HG03565 (cell line): ENCODE results near the gene SANBR.
"Not testable (repeated sequence)": the region's sequence is repeated elsewhere in the genome, so short reads cannot be mapped to it uniquely, and the experiment has no call there.

Source experiments
- ATAC-seq: cut with Tn5 transposase; IDR thresholded peaks from one replicate; pipeline ENCODE4 v1.9.1; 2021; ENCODE audit warnings: mild to moderate bottlenecking, moderate library complexity; ENCODE audit not compliant: unreplicated experiment

SANBR gene

GRCh38 chr2:61065714-61066709 is at the start of gene SANBR:
SANBR (plus strand) TSS chr2:61065871; CDS start chr2:61070351, 4,480 bp downstream.
- ATAC-seq: peak; percentile 89

GRCh38 chr2:61015976-61016375 is 49.7 kb upstream of the SANBR start:
- no peak for ATAC-seq

DNA sequence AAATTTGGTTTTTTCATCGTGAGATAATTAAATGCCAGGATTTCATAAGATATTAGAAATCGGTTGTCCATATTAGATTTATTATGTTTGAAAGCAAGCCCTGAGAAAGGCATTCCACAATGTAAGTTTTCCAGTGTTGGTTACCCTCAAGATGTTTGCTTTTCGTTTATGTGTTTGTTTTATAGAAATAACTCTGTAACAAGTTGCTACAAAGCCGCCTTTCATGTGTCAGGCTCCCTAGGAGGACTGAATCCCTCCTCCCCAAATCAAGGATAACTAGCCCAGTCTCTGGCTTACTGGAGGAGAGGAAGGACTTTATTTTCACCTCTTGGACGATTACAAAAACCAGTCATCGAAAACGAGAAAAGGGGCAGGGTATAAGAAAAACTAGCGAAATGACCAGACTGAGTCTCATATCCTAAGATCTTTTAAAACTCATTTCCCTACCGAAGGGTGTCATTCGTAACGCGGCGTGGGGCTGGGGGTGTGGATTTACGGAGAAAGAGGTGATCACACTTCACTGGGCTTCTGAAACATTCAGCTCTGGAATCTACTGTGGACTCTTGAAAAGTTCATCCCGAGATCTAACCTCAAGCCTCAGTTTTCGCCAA is 49.2 kb upstream of the SANBR start:
- ATAC-seq: peak; percentile 9

GRCh38 chr2:61017003-61017555 is 48.6 kb upstream of the SANBR start:
- ATAC-seq: peak; percentile 40

DNA sequence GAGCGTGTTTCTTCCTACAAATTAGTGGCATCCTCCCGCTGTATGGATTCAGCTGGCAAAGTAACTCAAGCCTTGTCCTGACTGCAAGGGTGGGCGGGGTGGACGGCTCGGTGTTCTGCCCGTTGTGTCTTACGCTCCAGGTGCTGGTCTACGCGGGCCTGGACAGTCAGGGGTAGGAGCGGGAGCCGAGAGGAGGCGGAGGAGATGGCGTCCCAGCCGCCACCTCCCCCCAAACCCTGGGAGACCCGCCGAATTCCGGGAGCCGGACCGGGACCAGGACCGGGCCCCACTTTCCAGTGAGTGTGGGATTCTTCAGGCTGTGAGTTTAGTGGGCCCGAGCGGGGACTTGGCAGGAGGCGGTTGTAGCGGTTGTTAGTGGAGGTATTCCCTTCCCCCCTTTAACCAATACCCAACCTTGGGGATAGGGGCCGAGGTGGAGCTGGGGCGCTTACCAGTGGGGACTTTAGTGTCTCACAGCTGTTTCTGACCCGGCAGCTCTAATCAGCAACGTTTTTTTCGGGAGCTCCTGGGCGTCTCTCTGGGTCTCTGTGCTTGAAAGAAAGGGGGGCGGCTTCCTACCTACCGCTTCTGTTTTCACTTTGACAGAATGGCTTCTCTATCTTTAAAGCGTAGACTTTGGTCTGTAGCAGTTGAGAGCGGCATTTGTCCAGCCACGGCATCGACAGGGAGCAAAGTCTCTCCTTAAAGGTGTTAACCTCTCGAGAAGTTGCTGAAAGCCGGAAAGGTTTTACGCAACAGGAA is 47.9 kb upstream of the SANBR start, which contains the start of the genes PEX13 and PUS10:
Gene PEX13, plus strand, starts transcription at position 165 of the 762 bp plus-strand sequence. Its CDS starts 40 bp downstream, at position 205.
Gene PUS10, minus strand, starts transcription at position 700 of the 762 bp plus-strand sequence. CDS start 6,365 bp downstream, outside the sequence.
- peak; percentile 62 for ATAC-seq

GRCh38 chr2:61018318-61018755 is 47.3 kb upstream of the SANBR start:
- ATAC-seq: peak; percentile 8

DNA sequence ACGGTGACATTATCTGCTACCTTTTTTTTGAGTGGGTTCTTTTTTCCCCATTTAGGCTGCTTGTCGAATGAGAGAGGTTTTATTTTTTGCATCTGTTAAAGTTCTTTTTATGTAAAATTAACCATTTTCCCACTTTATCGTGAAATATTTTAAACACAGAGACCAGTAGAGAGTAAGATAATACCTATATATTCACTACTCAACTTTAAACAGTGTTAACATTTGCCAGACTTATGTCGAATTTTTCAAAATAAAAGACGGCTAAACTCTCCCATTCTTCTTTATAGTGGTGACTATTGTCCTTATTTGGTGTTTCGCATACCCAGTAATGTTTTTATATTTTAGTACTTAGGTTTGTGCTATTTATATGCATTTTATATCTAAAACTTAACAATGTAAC is 46.9 kb upstream of the SANBR start:
- ATAC-seq: no peak

DNA sequence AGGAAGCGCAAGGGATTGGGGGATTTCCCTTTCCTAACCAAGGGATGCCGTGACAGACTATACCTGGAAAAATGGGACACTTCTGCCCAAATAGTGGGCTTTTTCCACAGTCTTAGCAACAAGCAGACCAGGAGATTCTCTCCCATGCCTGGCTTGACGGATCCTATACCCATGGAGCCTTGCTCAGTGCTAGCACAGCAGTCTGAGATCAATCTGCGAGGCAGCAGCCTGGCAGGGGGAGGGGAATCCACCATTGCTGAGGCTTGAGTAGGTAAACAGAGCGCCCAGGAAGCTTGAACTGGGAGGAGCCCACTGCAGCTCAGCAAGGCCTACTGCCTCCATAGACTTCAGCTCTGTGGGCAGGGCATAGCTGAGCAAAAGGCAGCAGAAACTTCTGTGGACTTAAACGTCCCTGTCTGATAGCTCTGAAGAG is 44.4 kb upstream of the SANBR start:
- ATAC-seq: no peak

DNA sequence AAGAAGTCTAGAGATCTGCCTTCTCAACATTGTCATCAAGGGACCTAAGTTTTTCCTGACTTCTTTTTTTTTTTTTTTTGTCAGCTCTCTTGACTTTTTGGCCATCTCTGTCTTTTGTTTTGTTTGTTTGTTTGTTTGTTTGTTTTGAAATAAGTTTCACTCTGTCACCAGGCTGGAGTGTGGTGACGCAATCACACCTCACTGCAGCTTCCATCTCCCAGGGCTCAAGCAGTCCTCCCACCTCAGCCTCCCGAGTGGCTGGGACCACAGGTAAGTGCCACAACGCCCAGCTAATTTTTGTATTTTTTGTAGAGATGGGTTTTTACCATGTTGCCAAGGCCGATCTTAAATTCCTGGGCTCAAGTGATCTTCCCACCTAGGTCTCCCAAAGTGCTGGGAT is 42.0 kb upstream of the SANBR start:
- ATAC-seq: no peak

DNA sequence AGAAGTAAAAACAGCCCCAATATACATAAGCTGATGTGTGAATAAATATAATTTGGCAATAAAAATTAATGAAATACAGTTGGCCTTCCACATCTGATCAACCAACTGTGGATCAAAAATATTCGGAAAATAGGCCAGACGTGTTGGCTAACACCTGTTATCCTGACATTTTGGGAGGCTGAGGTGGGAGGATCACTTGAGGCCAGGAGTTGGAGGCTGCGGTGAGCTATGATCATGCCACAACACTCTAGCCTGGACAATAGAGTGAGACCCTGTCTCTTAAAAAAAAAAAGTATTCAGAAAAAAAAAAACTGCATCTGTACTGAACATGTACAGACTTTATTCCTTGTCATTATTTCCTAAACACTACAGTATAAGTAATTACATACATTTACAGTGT is 36.1 kb upstream of the SANBR start:
- no peak for ATAC-seq

DNA sequence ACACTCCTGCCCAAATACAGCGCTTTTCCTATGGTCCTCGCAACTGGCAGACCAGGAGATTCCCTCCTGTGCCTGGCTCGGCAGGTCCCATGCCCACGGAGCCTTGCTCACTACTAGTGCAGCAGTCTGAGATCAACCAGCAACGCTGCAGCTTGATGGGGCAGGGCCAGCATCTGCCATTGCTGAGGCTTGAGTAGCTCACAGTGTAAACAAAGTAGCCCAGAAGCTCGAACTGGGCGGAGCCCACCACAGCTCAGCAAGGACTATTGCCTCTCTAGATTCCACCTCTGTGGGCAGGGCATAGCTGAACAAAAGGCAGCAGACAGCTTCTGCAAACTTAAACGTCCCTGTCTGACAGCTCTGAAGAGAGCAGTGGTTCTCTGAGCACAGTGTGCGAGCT is 31.1 kb upstream of the SANBR start:
- not testable (repeated sequence) for ATAC-seq

DNA sequence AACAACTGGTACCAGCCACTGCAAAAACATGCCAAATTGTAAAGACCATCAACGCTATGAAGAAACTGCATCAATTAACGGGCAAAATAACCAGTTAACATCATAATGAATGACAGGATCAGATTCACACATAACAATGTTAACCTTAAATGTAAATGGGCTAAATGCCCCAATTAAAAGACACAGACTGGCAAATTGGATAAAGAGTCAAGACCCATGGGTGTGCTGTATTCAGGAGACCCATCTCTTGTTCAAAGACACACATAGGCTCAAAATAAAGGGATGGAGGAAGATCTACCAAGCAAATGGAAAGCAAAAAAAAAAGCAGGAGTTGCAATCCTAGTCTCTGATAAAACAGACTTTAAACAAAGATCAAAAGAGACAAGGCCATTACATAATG is 29.0 kb upstream of the SANBR start:
- ATAC-seq: not testable (repeated sequence)

- ATAC-seq: no peak
These were observed 22.9 kb upstream of the SANBR start for GRCh38 chr2:61042807-61043206.

- ATAC-seq: peak; percentile 53
These were observed 21.0 kb upstream of the SANBR start for GRCh38 chr2:61044636-61045035.

DNA sequence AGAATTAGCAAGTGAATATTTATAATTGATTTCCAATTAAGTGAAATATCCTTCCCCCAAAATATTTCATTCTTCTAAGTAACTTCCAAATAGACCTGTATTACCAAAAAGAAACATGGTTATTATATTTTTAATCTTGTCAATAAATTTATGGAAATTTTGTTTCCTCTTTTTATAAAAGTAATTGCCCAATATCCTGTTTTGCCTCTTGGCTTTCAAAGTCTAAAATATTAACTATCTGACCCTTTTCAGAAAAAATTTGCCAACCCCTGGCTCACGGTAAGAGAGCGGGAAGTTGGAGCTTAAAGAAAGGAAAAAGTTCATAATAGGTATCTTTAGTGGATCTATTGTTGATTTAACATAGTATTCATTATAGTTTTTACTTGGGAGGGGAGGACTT is 20.4 kb upstream of the SANBR start:
- no peak for ATAC-seq

DNA sequence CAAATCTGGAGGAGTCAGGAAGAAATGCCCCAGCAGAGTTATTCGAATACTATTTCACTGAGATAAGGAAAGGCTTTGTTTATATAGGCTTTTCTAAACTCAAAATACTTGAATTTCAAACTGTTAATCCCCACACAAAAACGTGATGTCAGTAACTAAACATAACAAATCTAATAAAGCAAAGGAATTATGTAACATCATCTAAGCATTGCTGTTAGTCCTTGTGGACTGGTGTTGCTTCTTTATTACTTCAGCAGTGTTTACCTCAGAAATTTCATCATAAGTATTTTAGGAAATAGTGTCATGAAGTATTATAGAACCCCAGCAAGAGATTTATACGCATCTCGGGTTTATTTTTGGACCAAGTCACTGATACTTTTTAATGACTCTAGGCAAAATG is 19.7 kb upstream of the SANBR start:
- no peak for ATAC-seq

DNA sequence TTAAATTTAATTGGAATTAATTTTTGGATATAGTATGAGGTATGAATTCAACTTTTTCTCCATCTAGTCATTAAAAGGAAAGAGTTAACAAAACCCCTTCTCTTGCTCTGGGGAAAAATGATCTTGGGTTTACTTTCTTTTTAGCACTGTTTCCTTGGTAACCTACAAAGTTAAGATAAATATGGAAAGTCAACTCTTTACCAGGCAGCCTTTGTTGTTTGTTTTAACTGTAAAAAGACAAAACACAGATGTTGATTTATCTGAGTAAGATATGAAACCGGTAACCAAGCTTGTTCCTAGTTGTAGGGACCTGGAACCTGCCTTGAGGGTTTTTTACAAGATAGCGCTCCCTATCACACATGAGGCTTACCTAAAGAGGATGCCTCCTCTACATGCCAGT is 10.1 kb upstream of the SANBR start:
- ATAC-seq: no peak

- no peak for ATAC-seq
These were observed 8.1 kb upstream of the SANBR start for GRCh38 chr2:61057562-61057961.

- ATAC-seq: no peak
These were observed 6.3 kb upstream of the SANBR start for GRCh38 chr2:61059382-61059781.

DNA sequence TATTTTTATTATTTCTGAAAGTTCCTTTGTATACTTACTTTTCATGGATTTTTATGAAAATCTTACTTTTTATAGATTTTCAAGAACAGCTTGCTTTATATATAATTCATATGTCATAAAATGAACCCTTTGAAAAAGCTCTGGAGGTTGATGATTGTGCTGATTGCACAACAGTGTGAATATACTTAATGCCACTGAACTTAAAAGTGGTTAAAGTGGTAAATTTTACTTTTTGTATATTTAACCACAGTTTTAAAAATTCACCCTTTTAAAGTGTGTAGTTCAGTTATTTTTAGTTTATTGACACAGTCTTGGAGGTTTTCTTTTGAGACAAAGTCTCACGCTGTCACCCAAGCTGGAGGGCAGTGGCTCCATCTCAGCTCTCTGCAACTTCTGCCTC is 8.4 kb downstream of the SANBR start:
- no peak for ATAC-seq

DNA sequence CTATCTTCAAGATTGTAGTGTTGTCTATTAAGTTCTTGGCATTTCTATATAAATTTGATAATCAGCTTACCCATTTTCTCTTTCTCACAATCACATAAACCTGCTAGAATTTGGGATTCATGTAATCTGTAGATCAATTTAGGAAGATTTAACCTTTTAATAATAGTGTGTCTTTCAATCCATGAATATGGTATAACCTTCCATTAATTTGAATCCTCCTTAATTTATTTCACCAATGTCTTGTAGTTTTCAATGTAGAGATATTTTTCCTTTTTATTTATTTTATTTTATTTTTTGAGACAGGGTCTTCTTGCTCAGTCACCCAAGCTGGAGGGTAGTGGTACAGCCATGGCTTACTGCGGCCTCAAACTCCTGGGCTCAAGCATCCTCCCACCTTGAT is 20.2 kb downstream of the SANBR start:
- no peak for ATAC-seq
